H9 (cell line): ENCODE results near the gene PROC. TPM values are rescaled to one million over a fixed set of nuclear protein-coding genes. Genes with fewer than 3 reads are reported as not detected.

ENCODE experiments used
- DNase-seq: peaks from one replicate; pipeline ENCODE4 v3.0.0-alpha.2; 2017
- H2AFZ ChIP-seq: one replicate; pipeline ENCODE4 v1.6.1; 2013; ENCODE audit warnings: mild to moderate bottlenecking, low read length, control low read depth, moderate library complexity
- H2AK5ac ChIP-seq: 2 replicates; pipeline ENCODE4 v1.6.1; 2013; ENCODE audit warnings: low read length, control low read depth, mixed read lengths; ENCODE audit not compliant: insufficient read length
- H2BK120ac ChIP-seq: one replicate; pipeline ENCODE4 v1.6.1; 2013; ENCODE audit warnings: low read depth, mild to moderate bottlenecking, low read length, control low read depth, inconsistent platforms; ENCODE audit not compliant: poor library complexity, severe bottlenecking
- H2BK12ac ChIP-seq: 2 replicates; pipeline ENCODE4 v1.6.1; 2013; ENCODE audit warnings: low read length, control low read depth, mixed read lengths, low read depth; ENCODE audit not compliant: insufficient read length
- H2BK15ac ChIP-seq: 2 replicates; pipeline ENCODE4 v1.6.1; 2013; ENCODE audit warnings: low read depth, low read length, control low read depth
- H2BK20ac ChIP-seq: one replicate; pipeline ENCODE4 v1.6.1; 2013; ENCODE audit warnings: low read depth, mild to moderate bottlenecking, low read length, control low read depth, inconsistent platforms; ENCODE audit not compliant: poor library complexity, severe bottlenecking
- H2BK5ac ChIP-seq: 2 replicates; pipeline ENCODE4 v1.6.1; 2013; ENCODE audit warnings: low read length, control low read depth, mixed read lengths; ENCODE audit not compliant: insufficient read length
- H3K14ac ChIP-seq: 2 replicates; pipeline ENCODE4 v1.6.1; 2013; ENCODE audit warnings: low read length, control low read depth; ENCODE audit not compliant: insufficient read depth
- H3K18ac ChIP-seq: 2 replicates; pipeline ENCODE4 v1.6.1; 2013; ENCODE audit warnings: low read depth, mild to moderate bottlenecking, mixed read lengths, low read length, control low read depth; ENCODE audit not compliant: insufficient read length
- H3K23ac ChIP-seq: 2 replicates; pipeline ENCODE4 v1.6.1; 2013; ENCODE audit warnings: low read length, control low read depth, mixed read lengths, low read depth; ENCODE audit not compliant: insufficient read length
- H3K23me2 ChIP-seq: 2 replicates; pipeline ENCODE4 v1.6.1; 2013; ENCODE audit warnings: low read depth, mild to moderate bottlenecking, mixed read lengths, low read length, control low read depth; ENCODE audit not compliant: insufficient read length, poor library complexity, severe bottlenecking
- H3K27ac ChIP-seq: 2 replicates; pipeline ENCODE4 v1.5.1; 2013; ENCODE audit warnings: low read length, control low read depth, mixed read lengths, low read depth; ENCODE audit not compliant: insufficient read length
- H3K27me3 ChIP-seq: 2 replicates; pipeline ENCODE4 v1.6.1; 2013; ENCODE audit warnings: low read length, control low read depth, inconsistent platforms; ENCODE audit not compliant: insufficient read depth
- H3K4ac ChIP-seq: 2 replicates; pipeline ENCODE4 v1.6.1; 2013; ENCODE audit warnings: low read depth, mild to moderate bottlenecking, control low read depth, inconsistent platforms, low read length, moderate library complexity
- H3K4me1 ChIP-seq: 2 replicates; pipeline ENCODE4 v1.6.1; 2013; ENCODE audit warnings: low read length, control low read depth, inconsistent platforms; ENCODE audit not compliant: insufficient read depth
- H3K4me2 ChIP-seq: 2 replicates; pipeline ENCODE4 v1.6.1; 2013; ENCODE audit warnings: low read length, control low read depth, mixed read lengths; ENCODE audit not compliant: insufficient read length, insufficient read depth
- H3K56ac ChIP-seq: 2 replicates; pipeline ENCODE4 v1.6.1; 2013; ENCODE audit warnings: low read depth, mild to moderate bottlenecking, mixed read lengths, low read length, control low read depth; ENCODE audit not compliant: insufficient read length
- H3K79me1 ChIP-seq: 2 replicates; pipeline ENCODE4 v1.6.1; 2013; ENCODE audit warnings: low read depth, mild to moderate bottlenecking, moderate library complexity, low read length, control low read depth, inconsistent platforms; ENCODE audit not compliant: insufficient read depth, poor library complexity, severe bottlenecking
- H3K79me2 ChIP-seq: 2 replicates; pipeline ENCODE4 v1.6.1; 2013; ENCODE audit warnings: low read length, control low read depth, inconsistent platforms; ENCODE audit not compliant: insufficient read depth
- H3K9ac ChIP-seq: 2 replicates; pipeline ENCODE4 v1.6.1; 2013; ENCODE audit warnings: low read length, control low read depth, mixed read lengths; ENCODE audit not compliant: insufficient read length; ENCODE audit errors: extremely low read depth
- H3K9me3 ChIP-seq: one replicate; pipeline ENCODE4 v1.6.1; 2013; ENCODE audit warnings: low read depth, low read length, inconsistent platforms; ENCODE audit not compliant: control insufficient read depth
- H3T11ph ChIP-seq: one replicate; pipeline ENCODE4 v1.6.1; 2013; ENCODE audit warnings: mild to moderate bottlenecking, low read length, control low read depth, inconsistent platforms
- H4K20me1 ChIP-seq: one replicate; pipeline ENCODE4 v1.6.1; 2013; ENCODE audit not compliant: control insufficient read depth, insufficient read length, insufficient read depth
- H4K5ac ChIP-seq: 2 replicates; pipeline ENCODE4 v1.6.1; 2013; ENCODE audit warnings: low read depth, mild to moderate bottlenecking, mixed read lengths, low read length, control low read depth; ENCODE audit not compliant: insufficient read length
- H4K8ac ChIP-seq: replicated peaks from 2 replicates; pipeline ENCODE4 v1.6.1; 2013; ENCODE audit warnings: low read length, control low read depth, mixed read lengths, low read depth; ENCODE audit not compliant: insufficient read length
- H4K91ac ChIP-seq: 2 replicates; pipeline ENCODE4 v1.6.1; 2013; ENCODE audit warnings: low read depth, mild to moderate bottlenecking, moderate library complexity, mixed read lengths, low read length, control low read depth; ENCODE audit not compliant: insufficient read length
- H3K27ac Mint-ChIP-seq, 3 experiments: 2 replicates in 2 of 3; 3 replicates in 1 of 3; pipeline ENCODE4 v1.8.0; 2020 to 2021; ENCODE audit warnings: mixed read lengths in 3 of 3, mild to moderate bottlenecking in 1 of 3, moderate library complexity in 1 of 3
- H3K27me3 Mint-ChIP-seq: 2 replicates; pipeline ENCODE4 v1.8.0; 2021; ENCODE audit warnings: low read depth, mild to moderate bottlenecking, moderate library complexity, mixed read lengths
- H3K36me3 Mint-ChIP-seq, 3 experiments: 2 replicates in 2 of 3; 3 replicates in 1 of 3; pipeline ENCODE4 v1.8.0; 2020 to 2021; ENCODE audit warnings: low read depth in 3 of 3, mixed read lengths in 3 of 3; ENCODE audit not compliant: insufficient read depth in 1 of 3
- H3K4me1 Mint-ChIP-seq, 2 experiments: 2 replicates each; pipeline ENCODE4 v1.8.0; 2020; ENCODE audit warnings: mixed read lengths in 2 of 2
- H3K4me3 Mint-ChIP-seq, 2 experiments: 2 replicates in 1 of 2; 3 replicates in 1 of 2; pipeline ENCODE4 v1.8.0; 2020 to 2021; ENCODE audit warnings: mild to moderate bottlenecking in 2 of 2, mixed read lengths in 2 of 2, moderate library complexity in 1 of 2
- H3K9me3 Mint-ChIP-seq, 2 experiments: 2 replicates in 1 of 2; 3 replicates in 1 of 2; pipeline ENCODE4 v1.8.0; 2020; ENCODE audit warnings: mild to moderate bottlenecking in 2 of 2, mixed read lengths in 2 of 2, moderate library complexity in 1 of 2
- CTCF ChIP-seq: fragments of 200-600 bp; sonication (generic); conservative IDR thresholded peaks from 3 replicates; pipeline ENCODE4 v1.8.0; 2021; ENCODE audit warnings: antibody characterized with exemption, mild to moderate bottlenecking
- WGBS: extraction: QIAGEN DNeasy Blood & Tissue Kit; methylation state at CpG from one replicate; pipeline ENCODE4 v1.1.7; 2013; ENCODE audit warnings: missing lambda C conversion rate, low lambda C conversion rate, mixed read lengths; ENCODE audit not compliant: insufficient read length; ENCODE audit errors: extremely low coverage; 5-methylcytosine and 5-hydroxymethylcytosine counted together
- total RNA-seq: library from RNA; stranded (reverse); gene quantifications from 2 replicates; pipeline ENCODE4 v1.2.1, GENCODE V29; 2021

PROC gene
- total RNA-seq, 1 experiment from 2014 or later: 0.61 TPM

GRCh38 chr2:127379712-127380355, 38.4 kb upstream of the PROC start:
- Histone ChIP-seq H3K79me2 (peaks cover 10% of the 10 kb centered on the region; the same call in 1 of the 2 replicates), H3K4me1 (no peaks in the 10 kb centered on the region), H3T11ph (no peak overlapping the region), H3K18ac (no peak overlapping the region), H2AK5ac (no peak overlapping the region), H2BK15ac (no peak overlapping the region), H3K56ac (no peak overlapping the region), H4K91ac (no peak overlapping the region), H3K4ac (no peak overlapping the region), H3K4me2 (no peak overlapping the region), H2BK20ac (no peak overlapping the region), H4K20me1 (no peaks in the 10 kb centered on the region), H2AFZ (no peak overlapping the region), H2BK5ac (no peak overlapping the region), H3K27me3 (no peaks in the 10 kb centered on the region), H3K27ac (no peak overlapping the region), H4K8ac (no peak overlapping the region), H3K23me2 (no peaks in the 10 kb centered on the region), H3K23ac (no peak overlapping the region), H4K5ac (no peak overlapping the region), H3K14ac (no peak overlapping the region), H2BK120ac (no peak overlapping the region), H3K9ac (no peak overlapping the region), H3K9me3 (peaks cover 14% of the 10 kb centered on the region), H3K79me1 (no peaks in the 10 kb centered on the region), H2BK12ac (no peak overlapping the region)
- peaks cover 0 to 2% of the 10 kb centered on the region in 2 experiments; a peak in 2 of 4 replicates for H3K4me1 Mint-ChIP-seq
- no peak overlapping the region for H3K4me3 Mint-ChIP-seq
- WGBS: no CpG with 5 or more reads among the region's 4 CpGs
- H3K27ac Mint-ChIP-seq: no peak overlapping the region
- DNase-seq: no peak
- H3K27me3 Mint-ChIP-seq: no peaks in the 10 kb centered on the region
- peaks cover 18 to 20% of the 10 kb centered on the region in 2 experiments for H3K9me3 Mint-ChIP-seq
- TF ChIP-seq CTCF: no peak
- H3K36me3 Mint-ChIP-seq: peaks cover 13 to 31% (median 19%) of the 10 kb centered on the region in 3 experiments
